SU-DHL-6 (cell line): ENCODE measurements around the gene BET1L.

Experiments
- H2AFZ ChIP-seq: fragments of 200-600 bp; sonication (generic); 2 replicates; pipeline ENCODE4 v1.6.1; 2014; ENCODE audit warnings: low read depth, mild to moderate bottlenecking, moderate library complexity, mixed read lengths, antibody characterized with exemption, low read length; ENCODE audit not compliant: severe bottlenecking
- H3F3A ChIP-seq: fragments of 200-600 bp; shearing (Covaris generic); 2 replicates; pipeline ENCODE4 v1.6.0; 2016; ENCODE audit warnings: antibody characterized with exemption, mild to moderate bottlenecking; ENCODE audit not compliant: insufficient read depth
- H3K27ac ChIP-seq: fragments of 200-600 bp; sonication (generic); 2 replicates; pipeline ENCODE4 v1.5.1; 2016; ENCODE audit warnings: low read depth, mild to moderate bottlenecking, low read length, moderate library complexity, mixed read lengths
- H3K27me3 ChIP-seq: fragments of 200-600 bp; sonication (generic), shearing (Covaris generic); 2 replicates; pipeline ENCODE4 v1.6.0; 2014; ENCODE audit warnings: mild to moderate bottlenecking, low read length
- H3K36me3 ChIP-seq: fragments of 200-600 bp; sonication (generic); 2 replicates; pipeline ENCODE4 v1.6.1; 2014; ENCODE audit warnings: mild to moderate bottlenecking, low read length, mixed read lengths
- H3K4me2 ChIP-seq: fragments of 300-600, 200-600 bp; shearing (Covaris generic), sonication (generic); 2 replicates; pipeline ENCODE4 v1.6.0; 2014; ENCODE audit warnings: low read length, low read depth, mild to moderate bottlenecking; ENCODE audit not compliant: poor library complexity, severe bottlenecking
- H3K4me3 ChIP-seq: fragments of 200-600 bp; sonication (generic); 2 replicates; pipeline ENCODE4 v1.5.1; 2014; ENCODE audit warnings: antibody characterized with exemption, low read length, mild to moderate bottlenecking, mixed read lengths; ENCODE audit not compliant: insufficient read depth, poor library complexity, severe bottlenecking
- H3K79me2 ChIP-seq: fragments of 200-600 bp; sonication (generic); 2 replicates; pipeline ENCODE4 v1.6.1; 2014; ENCODE audit warnings: mild to moderate bottlenecking, low read length, moderate library complexity; ENCODE audit not compliant: insufficient read depth
- H3K9ac ChIP-seq: fragments of 200-600 bp; sonication (generic); 2 replicates; pipeline ENCODE4 v1.7.0; 2014; ENCODE audit warnings: mild to moderate bottlenecking, low read length
- H3K9me2 ChIP-seq: fragments of 200-600 bp; sonication (generic); replicated peaks from 2 replicates; pipeline ENCODE4 v1.6.1; 2014; ENCODE audit warnings: low read length; ENCODE audit not compliant: insufficient read depth
- H3K9me3 ChIP-seq: fragments of 200-600 bp; sonication (generic); 2 replicates; pipeline ENCODE4 v1.6.1; 2014; ENCODE audit warnings: low read length, mixed read lengths; ENCODE audit not compliant: insufficient read depth
- H4K20me1 ChIP-seq: fragments of 200-600 bp; sonication (generic); 2 replicates; pipeline ENCODE4 v1.6.1; 2014; ENCODE audit warnings: low read depth, mild to moderate bottlenecking, antibody characterized with exemption, low read length, moderate library complexity, mixed read lengths
- EZH2phosphoT487 ChIP-seq: fragments of 200-600 bp; sonication (generic), shearing (Covaris generic); conservative IDR thresholded peaks from 2 replicates; pipeline ENCODE4 v1.6.1; 2018; ENCODE audit warnings: mild to moderate bottlenecking, antibody characterized with exemption, low read length, moderate library complexity, mixed read lengths
- TF ChIP-seq, protein P1 (sequence below): fragments of 200-600 bp; sonication (generic); IDR thresholded peaks from one replicate; pipeline ENCODE4 v1.5.1; 2017; ENCODE audit warnings: antibody characterized with exemption, mild to moderate bottlenecking, low read length, moderate library complexity; ENCODE audit not compliant: insufficient read depth, poor library complexity, severe bottlenecking

BET1L gene

DNA sequence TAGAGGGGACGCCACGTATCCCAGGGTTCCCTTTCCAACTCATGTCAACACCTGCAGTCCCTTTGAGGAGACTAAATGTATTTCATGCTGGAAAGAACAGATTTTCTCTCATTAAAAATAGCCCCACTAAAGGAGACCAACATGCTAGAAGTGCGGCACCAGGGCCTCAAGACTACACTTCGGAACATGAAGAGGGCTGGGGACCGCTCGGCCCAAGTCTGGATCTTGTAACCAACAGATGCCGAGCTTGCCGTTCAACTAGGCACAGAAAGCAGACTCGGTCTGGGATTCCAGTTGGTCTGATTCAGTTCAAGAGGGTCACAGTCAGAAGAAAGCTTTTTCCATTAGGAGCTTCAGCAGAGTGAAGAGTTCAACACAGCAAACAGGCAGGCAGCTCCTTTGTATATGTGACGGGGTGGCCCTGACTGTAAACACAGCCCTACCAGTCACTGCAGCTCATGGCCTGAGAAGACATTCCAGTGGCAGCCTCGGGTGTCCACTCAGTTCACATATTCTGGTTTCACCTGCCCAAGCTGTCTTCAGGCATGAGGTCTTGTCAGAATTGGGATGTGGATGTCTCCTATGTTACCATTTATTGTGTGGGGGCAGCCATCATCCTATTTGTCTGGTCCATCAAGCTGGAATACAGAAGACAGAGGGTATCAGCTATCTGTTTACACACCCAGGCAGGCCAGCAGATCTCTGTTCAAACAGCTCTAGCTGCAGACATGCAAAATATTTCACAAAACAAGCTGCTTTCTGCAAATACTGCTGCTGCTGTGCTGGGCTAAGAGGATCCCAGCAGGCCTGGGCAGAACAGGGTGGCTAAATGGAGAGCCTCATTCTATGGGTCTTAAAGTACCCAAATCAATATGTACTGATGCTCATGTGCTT lies 9.1 kb upstream of the BET1L start:
- Histone ChIP-seq H2AFZ (no peak overlapping the region), H3K27ac (no peak overlapping the region), H4K20me1 (no peaks in the 10 kb centered on the region), H3K4me3 (no peak overlapping the region), H3K4me2 (no peak overlapping the region), H3K9ac (no peak overlapping the region), H3F3A (peaks cover 10% of the 10 kb centered on the region; the same call in 1 of the 2 replicates), H3K27me3 (no peaks in the 10 kb centered on the region), H3K79me2 (no peaks in the 10 kb centered on the region), H3K9me3 (no peaks in the 10 kb centered on the region), H3K36me3 (no peaks in the 10 kb centered on the region), H3K9me2 (no peaks in the 10 kb centered on the region)
- TF ChIP-seq, protein P1, sequence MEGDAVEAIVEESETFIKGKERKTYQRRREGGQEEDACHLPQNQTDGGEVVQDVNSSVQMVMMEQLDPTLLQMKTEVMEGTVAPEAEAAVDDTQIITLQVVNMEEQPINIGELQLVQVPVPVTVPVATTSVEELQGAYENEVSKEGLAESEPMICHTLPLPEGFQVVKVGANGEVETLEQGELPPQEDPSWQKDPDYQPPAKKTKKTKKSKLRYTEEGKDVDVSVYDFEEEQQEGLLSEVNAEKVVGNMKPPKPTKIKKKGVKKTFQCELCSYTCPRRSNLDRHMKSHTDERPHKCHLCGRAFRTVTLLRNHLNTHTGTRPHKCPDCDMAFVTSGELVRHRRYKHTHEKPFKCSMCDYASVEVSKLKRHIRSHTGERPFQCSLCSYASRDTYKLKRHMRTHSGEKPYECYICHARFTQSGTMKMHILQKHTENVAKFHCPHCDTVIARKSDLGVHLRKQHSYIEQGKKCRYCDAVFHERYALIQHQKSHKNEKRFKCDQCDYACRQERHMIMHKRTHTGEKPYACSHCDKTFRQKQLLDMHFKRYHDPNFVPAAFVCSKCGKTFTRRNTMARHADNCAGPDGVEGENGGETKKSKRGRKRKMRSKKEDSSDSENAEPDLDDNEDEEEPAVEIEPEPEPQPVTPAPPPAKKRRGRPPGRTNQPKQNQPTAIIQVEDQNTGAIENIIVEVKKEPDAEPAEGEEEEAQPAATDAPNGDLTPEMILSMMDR: no peak
- TF ChIP-seq EZH2phosphoT487: no peak

DNA sequence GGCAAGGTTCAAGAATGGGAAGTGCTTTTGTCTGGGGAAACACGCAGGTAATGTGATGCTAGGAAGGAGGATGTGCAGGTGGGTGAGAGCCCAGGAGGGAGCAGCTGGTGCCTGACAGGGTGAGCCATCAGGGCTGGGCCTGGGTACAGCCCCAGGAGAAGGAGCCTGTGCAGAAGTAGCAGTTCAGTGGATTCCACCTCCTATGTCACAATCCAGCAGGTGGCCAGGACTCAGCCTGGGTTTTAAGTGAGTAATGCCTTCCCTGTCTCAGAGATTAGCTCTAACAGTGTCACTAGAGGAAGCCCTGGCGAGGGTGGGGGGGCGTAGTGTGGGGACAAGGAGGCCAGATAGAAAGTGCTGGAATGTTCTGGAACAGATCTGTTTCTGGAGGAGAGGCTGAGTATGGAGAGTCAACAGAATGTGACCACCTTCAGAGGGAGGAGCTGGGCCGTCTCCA lies 8.4 kb upstream of the BET1L start:
- no peak for TF ChIP-seq EZH2phosphoT487
- TF ChIP-seq, protein P1: no peak
- no peak overlapping the region for H2AFZ ChIP-seq
- H3K9me2 ChIP-seq: no peaks in the 10 kb centered on the region
- H3K9ac ChIP-seq: no peak overlapping the region
- no peaks in the 10 kb centered on the region for H3K36me3 ChIP-seq
- no peaks in the 10 kb centered on the region for H3K9me3 ChIP-seq
- H4K20me1 ChIP-seq: no peaks in the 10 kb centered on the region
- H3K27ac ChIP-seq: no peak overlapping the region
- H3F3A ChIP-seq: peaks cover 10% of the 10 kb centered on the region; the same call in 1 of the 2 replicates
- H3K27me3 ChIP-seq: no peaks in the 10 kb centered on the region
- H3K79me2 ChIP-seq: no peaks in the 10 kb centered on the region; the same call in 1 of the 2 replicates
- no peak overlapping the region for H3K4me2 ChIP-seq
- no peak overlapping the region for H3K4me3 ChIP-seq

DNA sequence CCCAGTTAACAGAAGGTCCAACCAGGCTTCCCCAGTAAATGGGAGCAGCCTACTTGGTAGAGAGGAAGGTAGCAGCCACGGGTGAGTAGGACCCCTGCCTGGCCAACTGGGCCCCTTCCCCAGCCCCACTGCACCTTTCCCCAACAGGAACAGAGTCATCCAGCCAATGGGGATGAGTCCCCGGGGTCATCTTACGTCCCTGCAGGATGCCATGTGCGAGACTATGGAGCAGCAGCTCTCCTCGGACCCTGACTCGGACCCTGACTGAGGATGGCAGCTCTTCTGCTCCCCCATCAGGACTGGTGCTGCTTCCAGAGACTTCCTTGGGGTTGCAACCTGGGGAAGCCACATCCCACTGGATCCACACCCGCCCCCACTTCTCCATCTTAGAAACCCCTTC lies 6.9 kb upstream of the BET1L start:
- H3K36me3 ChIP-seq: no peaks in the 10 kb centered on the region
- TF ChIP-seq, protein P1: no peak
- no peak for TF ChIP-seq EZH2phosphoT487
- no peak overlapping the region for H3K4me2 ChIP-seq
- no peak overlapping the region for H3K4me3 ChIP-seq
- H3K79me2 ChIP-seq: peaks cover 15% of the 10 kb centered on the region
- no peaks in the 10 kb centered on the region for H3K9me2 ChIP-seq
- no peaks in the 10 kb centered on the region; the same call in 1 of the 2 replicates for H4K20me1 ChIP-seq
- no peaks in the 10 kb centered on the region for H3K27me3 ChIP-seq
- no peak overlapping the region for H3K9ac ChIP-seq
- no peak overlapping the region for H3K27ac ChIP-seq
- peaks cover 10% of the 10 kb centered on the region; the same call in 1 of the 2 replicates for H3F3A ChIP-seq
- no peaks in the 10 kb centered on the region for H3K9me3 ChIP-seq
- no peak overlapping the region for H2AFZ ChIP-seq
